Keratinocyte (primary cell): ENCODE measurements around the gene GID4. TPM values are rescaled to one million over a fixed set of nuclear protein-coding genes. Genes with fewer than 3 reads are reported as not detected.

Source experiments
- DNase-seq: peaks from one replicate; pipeline ENCODE4 v3.0.0-alpha.2; 2011; ENCODE audit warnings: low read depth, missing footprints, low spot score
- FAIRE-seq: peaks from 2 replicates; lab custom pipeline; 2011; peaks lifted over from hg19 to GRCh38; lab: Jason Lieb, UNC
- H2AFZ ChIP-seq: 2 replicates; pipeline ENCODE4 v1.6.0; 2012; ENCODE audit warnings: low read length, control low read depth, inconsistent platforms; ENCODE audit not compliant: control insufficient read depth
- H3K27ac ChIP-seq: 2 replicates; pipeline ENCODE4 v1.5.1; 2011; ENCODE audit warnings: low read length; ENCODE audit not compliant: control insufficient read depth, insufficient read depth
- H3K27me3 ChIP-seq: 3 replicates; pipeline ENCODE4 v1.6.0; 2011; ENCODE audit warnings: low read length; ENCODE audit not compliant: control insufficient read depth, insufficient read depth; ENCODE audit errors: extremely low read depth
- H3K36me3 ChIP-seq, 2 experiments: 2 replicates in 1 of 2; 3 replicates in 1 of 2; pipeline ENCODE4 v1.5.1; 2011; ENCODE audit warnings: low read length in 2 of 2, mild to moderate bottlenecking in 1 of 2; ENCODE audit not compliant: control insufficient read depth in 2 of 2, insufficient read depth in 2 of 2; ENCODE audit errors: extremely low read depth in 1 of 2
- H3K4me1 ChIP-seq: 3 replicates; pipeline ENCODE4 v1.5.1; 2011; ENCODE audit warnings: low read length; ENCODE audit not compliant: control insufficient read depth, insufficient read depth; ENCODE audit errors: extremely low read depth
- H3K4me2 ChIP-seq: 3 replicates; pipeline ENCODE4 v1.6.0; 2011; ENCODE audit warnings: low read depth, low read length; ENCODE audit not compliant: control insufficient read depth, insufficient read depth; ENCODE audit errors: extremely low read depth
- H3K4me3 ChIP-seq, 3 experiments: fragments of 200-600 bp in 1 of 3; sonication (generic) in 1 of 3; 2 replicates in 2 of 3; 3 replicates in 1 of 3; pipeline ENCODE4 v1.5.1; 2011 to 2016; ENCODE audit warnings: low read length in 3 of 3, mild to moderate bottlenecking in 3 of 3, control low read depth in 2 of 3, inconsistent platforms in 1 of 3, low read depth in 1 of 3, mixed read lengths in 1 of 3, mixed run types in 1 of 3, moderate library complexity in 1 of 3; ENCODE audit not compliant: control insufficient read depth in 2 of 3, insufficient read depth in 2 of 3; ENCODE audit errors: extremely low read depth in 1 of 3
- H3K79me2 ChIP-seq: 2 replicates; pipeline ENCODE4 v1.6.0; 2012; ENCODE audit warnings: low read length; ENCODE audit not compliant: control insufficient read depth, insufficient read depth
- H3K9ac ChIP-seq: 3 replicates; pipeline ENCODE4 v1.6.0; 2011; ENCODE audit warnings: low read length; ENCODE audit not compliant: control insufficient read depth, insufficient read depth; ENCODE audit errors: extremely low read depth
- H3K9me1 ChIP-seq: 3 replicates; pipeline ENCODE4 v1.6.0; 2011; ENCODE audit warnings: low read length; ENCODE audit not compliant: control insufficient read depth, insufficient read depth; ENCODE audit errors: extremely low read depth
- H3K9me3 ChIP-seq: 2 replicates; pipeline ENCODE4 v1.5.1; 2012; ENCODE audit warnings: low read depth, low read length; ENCODE audit not compliant: control insufficient read depth
- H4K20me1 ChIP-seq: 3 replicates; pipeline ENCODE4 v1.6.0; 2011; ENCODE audit warnings: low read length; ENCODE audit not compliant: control insufficient read depth, insufficient read depth; ENCODE audit errors: extremely low read depth
- CTCF ChIP-seq, 3 experiments: IDR thresholded peaks in 1 of 3; conservative IDR thresholded peaks in 1 of 3; optimal IDR thresholded peaks in 1 of 3; 2 replicates in 2 of 3; 3 replicates in 1 of 3; pipeline versions ENCODE3 to v1.5.1; 2011; ENCODE audit warnings: low read length in 3 of 3, mild to moderate bottlenecking in 3 of 3, moderate library complexity in 2 of 3, control low read depth in 1 of 3, inconsistent platforms in 1 of 3; ENCODE audit not compliant: insufficient read depth in 2 of 3; ENCODE audit errors: extremely low read depth in 1 of 3
- EZH2 ChIP-seq: IDR thresholded peaks from one replicate; pipeline ENCODE4 v1.6.1; 2012; ENCODE audit warnings: inconsistent platforms, mild to moderate bottlenecking, low read length, moderate library complexity
- dilution Hi-C: fragments of 300-500 bp; cut with MboI; formaldehyde crosslinking; loops from one replicate; pipeline ENCODE4 v1.7.0; 2020; ENCODE audit warnings: low sequenced_read_pairs; ENCODE audit not compliant: extremely low pct_ligation_motif_present
- polyA plus RNA-seq, 5 experiments: library from polyadenylated mRNA; depleted of rRNA in 3 of 5; stranded (reverse) in 3 of 5; stranded (forward) in 1 of 5; unstranded in 1 of 5; fragments of >200 nt; gene quantifications; 1 replicate in 1 of 5; 2 replicates in 3 of 5; 3 replicates in 1 of 5; pipeline versions ENCODE4 v1.2.1 to v1.2.3, GENCODE V29; 2011 to 2012; ENCODE audit warnings: missing spikeins in 2 of 5, low read depth in 1 of 5, low replicate concordance in 1 of 5

The GID4 gene
- polyA plus RNA-seq, 1 donor (not counting 4 experiments of a cell fraction or from before 2014, with no cell fraction given): 16.8 TPM

- Histone ChIP-seq H3K9me3 (no peaks in the 10 kb centered on the region), H3K36me3 (peaks cover 7 to 14% of the 10 kb centered on the region in 2 experiments), H4K20me1 (no peaks in the 10 kb centered on the region), H3K79me2 (no peaks in the 10 kb centered on the region), H3K9ac (no peak overlapping the region), H3K9me1 (no peaks in the 10 kb centered on the region), H3K4me1 (peaks cover 18% of the 10 kb centered on the region), H3K27me3 (no peaks in the 10 kb centered on the region), H2AFZ (no peak overlapping the region), H3K4me2 (no peak overlapping the region), H3K27ac (no peak overlapping the region), H3K4me3 (no peak overlapping the region)
- FAIRE-seq (no peak), DNase-seq (no peak)
- dilution Hi-C loops: no loop called here
- TF ChIP-seq CTCF (optimal IDR thresholded peaks at IDR 0.05 in 1 of 3, IDR thresholded peaks at IDR 0.05 in 1 of 3, conservative IDR thresholded peaks at IDR 0.05 in 1 of 3; ENCODE audit: extremely low read depth in 1 of 3, insufficient read depth in 2 of 3, low read length in 3 of 3): no peak
- no peak for TF ChIP-seq EZH2
Measured at GRCh38 chr17:18055597-18055996, 16.4 kb downstream of the GID4 start.

DNA sequence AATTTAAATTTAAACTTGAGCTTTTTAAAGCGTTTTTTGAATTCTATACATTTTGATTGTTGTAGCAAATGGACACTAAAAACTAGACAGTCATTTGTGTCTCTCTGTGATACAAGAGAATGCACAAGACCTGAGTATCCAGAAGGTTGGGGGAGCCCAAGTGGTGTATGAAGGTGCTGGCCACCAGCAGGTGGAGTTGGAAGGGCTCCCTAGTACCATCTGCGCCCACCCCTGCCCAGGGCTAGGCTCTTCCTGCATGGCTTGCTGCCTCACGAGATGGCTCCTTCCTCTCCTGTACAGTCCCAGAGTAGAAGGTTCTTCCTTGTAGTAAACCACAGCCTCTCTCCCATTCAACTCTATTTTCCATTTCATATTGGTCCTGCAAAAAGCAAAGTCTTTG is 17.0 kb downstream of the GID4 start:
- H3K27me3 ChIP-seq: no peaks in the 10 kb centered on the region
- H3K9me1 ChIP-seq: no peaks in the 10 kb centered on the region
- TF ChIP-seq CTCF (optimal IDR thresholded peaks at IDR 0.05 in 1 of 3, IDR thresholded peaks at IDR 0.05 in 1 of 3, conservative IDR thresholded peaks at IDR 0.05 in 1 of 3; ENCODE audit: extremely low read depth in 1 of 3, insufficient read depth in 2 of 3, low read length in 3 of 3) (peak in 1 of 3 experiments; percentile 13), EZH2 (no peak)
- dilution Hi-C loops: no loop called here
- peaks cover 7 to 17% of the 10 kb centered on the region in 2 experiments for H3K36me3 ChIP-seq
- H3K27ac ChIP-seq: no peak overlapping the region
- H3K9ac ChIP-seq: no peak overlapping the region
- DNase-seq (no peak), FAIRE-seq (no peak)
- no peak overlapping the region for H2AFZ ChIP-seq
- no peak overlapping the region for H3K4me3 ChIP-seq
- H3K4me2 ChIP-seq: no peak overlapping the region
- H3K79me2 ChIP-seq: no peaks in the 10 kb centered on the region
- H3K9me3 ChIP-seq: no peaks in the 10 kb centered on the region
- no peaks in the 10 kb centered on the region for H4K20me1 ChIP-seq
- H3K4me1 ChIP-seq: peaks cover 18% of the 10 kb centered on the region
